Stimulated activated effector memory CD8-positive, alpha-beta T cell treated with anti-CD3 and anti-CD28 coated beads, Interleukin-12 subunit alpha, Interleukin-12 subunit beta, amount 100 ng/mL, for 72 hours (primary cell): ENCODE data around the gene ACTL7B.
"Not testable (repeated sequence)": the region's sequence is repeated elsewhere in the genome, so short reads cannot be mapped to it uniquely, and the experiment has no call there.

Source experiments
- ATAC-seq: fragments of 150-1000 bp; cut with Tn5 transposase; 2 replicates; pipeline ENCODE4 v1.10.0; 2021
- DNase-seq, 2 donors: peaks; one replicate each; pipeline ENCODE4 v3.0.0; 2021 to 2022; ENCODE audit warnings: low spot score in 2 of 2
- H3K27ac Mint-ChIP-seq: one replicate; pipeline ENCODE4 v1.8.0; 2022; ENCODE audit warnings: mild to moderate bottlenecking, mixed read lengths
- H3K36me3 Mint-ChIP-seq: one replicate; pipeline ENCODE4 v1.8.0; 2022; ENCODE audit warnings: mild to moderate bottlenecking, mixed read lengths
- H3K4me1 Mint-ChIP-seq: one replicate; pipeline ENCODE4 v1.8.0; 2022; ENCODE audit warnings: mixed read lengths
- H3K4me3 Mint-ChIP-seq: one replicate; pipeline ENCODE4 v1.8.0; 2022; ENCODE audit warnings: mild to moderate bottlenecking, mixed read lengths
- H3K9me3 Mint-ChIP-seq: one replicate; pipeline ENCODE4 v1.8.0; 2022; ENCODE audit warnings: mixed read lengths

The ACTL7B gene

GRCh38 chr9:108855888-108856287 lies at the start of gene ACTL7B:
ACTL7B (minus strand) TSS chr9:108855986; CDS start chr9:108855930, 56 bp downstream.
- Mint-ChIP-seq H3K4me1 (peaks cover 8% of the 10 kb centered on the region), H3K4me3 (no peak within 1 kb of the TSS), H3K27ac (no peak within 1 kb of the TSS), H3K9me3 (no peaks in the 10 kb centered on the region), H3K36me3 (no peaks in the 10 kb centered on the region)
- no peak for DNase-seq
- no peak for ATAC-seq

GRCh38 chr9:108905494-108905893 lies 49.7 kb upstream of the ACTL7B start:
- Mint-ChIP-seq H3K36me3 (peaks cover 94% of the 10 kb centered on the region), H3K4me1 (peaks cover 7% of the 10 kb centered on the region), H3K27ac (no peak overlapping the region), H3K4me3 (no peak overlapping the region), H3K9me3 (no peaks in the 10 kb centered on the region)
- no peak for ATAC-seq
- DNase-seq, result no peak

GRCh38 chr9:108904161-108904560 lies 48.4 kb upstream of the ACTL7B start:
- H3K4me3 Mint-ChIP-seq, result no peak overlapping the region
- peaks cover 94% of the 10 kb centered on the region for H3K36me3 Mint-ChIP-seq
- DNase-seq (no peak), ATAC-seq (no peak)
- no peaks in the 10 kb centered on the region for H3K9me3 Mint-ChIP-seq
- H3K27ac Mint-ChIP-seq, result no peak overlapping the region
- peaks cover 6% of the 10 kb centered on the region for H3K4me1 Mint-ChIP-seq

GRCh38 chr9:108903420-108904103 lies 47.8 kb upstream of the ACTL7B start:
- no peak overlapping the region for H3K4me3 Mint-ChIP-seq
- no peak for ATAC-seq
- H3K9me3 Mint-ChIP-seq, result no peaks in the 10 kb centered on the region
- no peak for DNase-seq
- H3K4me1 Mint-ChIP-seq, result peaks cover 6% of the 10 kb centered on the region
- H3K27ac Mint-ChIP-seq, result no peak overlapping the region
- H3K36me3 Mint-ChIP-seq, result peaks cover 95% of the 10 kb centered on the region

GRCh38 chr9:108900176-108900575 lies 44.4 kb upstream of the ACTL7B start:
- Mint-ChIP-seq H3K4me3 (no peak overlapping the region), H3K27ac (no peak overlapping the region), H3K4me1 (peaks cover 10% of the 10 kb centered on the region), H3K36me3 (peaks cover 95% of the 10 kb centered on the region), H3K9me3 (no peaks in the 10 kb centered on the region)
- DNase-seq (no peak), ATAC-seq (no peak)

- Mint-ChIP-seq H3K36me3 (peaks cover 99% of the 10 kb centered on the region), H3K4me1 (peaks cover 13% of the 10 kb centered on the region)
- not testable (repeated sequence) for ATAC-seq, H3K27ac Mint-ChIP-seq, DNase-seq, H3K9me3 Mint-ChIP-seq, H3K4me3 Mint-ChIP-seq
These were observed 43.4 kb upstream of the ACTL7B start for GRCh38 chr9:108899023-108899695.

GRCh38 chr9:108897324-108898096 lies 41.7 kb upstream of the ACTL7B start:
- H3K4me1 Mint-ChIP-seq, result peaks cover 7% of the 10 kb centered on the region
- H3K27ac Mint-ChIP-seq, result no peak overlapping the region
- ATAC-seq (no peak), DNase-seq (no peak)
- peaks cover 99% of the 10 kb centered on the region for H3K36me3 Mint-ChIP-seq
- H3K4me3 Mint-ChIP-seq, result no peak overlapping the region
- H3K9me3 Mint-ChIP-seq, result no peaks in the 10 kb centered on the region

GRCh38 chr9:108894225-108894997 lies 38.6 kb upstream of the ACTL7B start:
- Mint-ChIP-seq H3K36me3 (peaks cover 98% of the 10 kb centered on the region), H3K27ac (no peak overlapping the region), H3K4me1 (peaks cover 7% of the 10 kb centered on the region), H3K9me3 (no peaks in the 10 kb centered on the region), H3K4me3 (no peak overlapping the region)
- ATAC-seq (no peak), DNase-seq (no peak)

- Mint-ChIP-seq H3K27ac (no peak overlapping the region), H3K36me3 (peaks cover 91% of the 10 kb centered on the region)
These were observed 33.9 kb upstream of the ACTL7B start for GRCh38 chr9:108889649-108890067.

GRCh38 chr9:108886594-108887271 lies 30.9 kb upstream of the ACTL7B start:
- not testable (repeated sequence) for H3K9me3 Mint-ChIP-seq, H3K4me3 Mint-ChIP-seq, ATAC-seq, DNase-seq
- H3K36me3 Mint-ChIP-seq, result peaks cover 92% of the 10 kb centered on the region
- peak overlapping the region; percentile 88 for H3K27ac Mint-ChIP-seq
- peaks cover 15% of the 10 kb centered on the region for H3K4me1 Mint-ChIP-seq

More at GRCh38 chr9:108889649-108890067, 33.9 kb upstream of the ACTL7B start:
- DNase-seq, result no peak
- ATAC-seq, result no peak
- no peaks in the 10 kb centered on the region for H3K9me3 Mint-ChIP-seq
- no peak overlapping the region for H3K4me3 Mint-ChIP-seq
- H3K4me1 Mint-ChIP-seq, result peaks cover 15% of the 10 kb centered on the region

GRCh38 chr9:108885643-108886348 lies 30.0 kb upstream of the ACTL7B start:
- DNase-seq (peak; percentile 15 to 57), ATAC-seq (peak; percentile 99)
- no peak overlapping the region for H3K4me3 Mint-ChIP-seq
- H3K27ac Mint-ChIP-seq, result peak overlapping the region; percentile 88
- no peaks in the 10 kb centered on the region for H3K9me3 Mint-ChIP-seq
- peaks cover 92% of the 10 kb centered on the region for H3K36me3 Mint-ChIP-seq
- peaks cover 15% of the 10 kb centered on the region for H3K4me1 Mint-ChIP-seq

GRCh38 chr9:108884701-108885100 lies 28.9 kb upstream of the ACTL7B start:
- ATAC-seq (no peak), DNase-seq (no peak)
- Mint-ChIP-seq H3K36me3 (peaks cover 92% of the 10 kb centered on the region), H3K27ac (peak overlapping the region; percentile 88), H3K4me1 (peaks cover 15% of the 10 kb centered on the region), H3K9me3 (no peaks in the 10 kb centered on the region), H3K4me3 (no peak overlapping the region)

- Mint-ChIP-seq H3K4me1 (peaks cover 15% of the 10 kb centered on the region), H3K9me3 (no peaks in the 10 kb centered on the region), H3K4me3 (no peak overlapping the region), H3K27ac (no peak overlapping the region), H3K36me3 (peaks cover 92% of the 10 kb centered on the region)
- ATAC-seq, result no peak
- no peak for DNase-seq
These were observed 27.3 kb upstream of the ACTL7B start for GRCh38 chr9:108883085-108883484.
